Measurements from ENCODE around the gene SLC24A4.

SLC24A4 gene

GRCh38 chr14:92416544-92416943, 93.6 kb downstream of the SLC24A4 start:
- in situ Hi-C loops (cut with MboI; ENCODE audit: low sequenced_read_pairs, unreplicated experiment) = no loop called here
- TF ChIP-seq, protein P1, sequence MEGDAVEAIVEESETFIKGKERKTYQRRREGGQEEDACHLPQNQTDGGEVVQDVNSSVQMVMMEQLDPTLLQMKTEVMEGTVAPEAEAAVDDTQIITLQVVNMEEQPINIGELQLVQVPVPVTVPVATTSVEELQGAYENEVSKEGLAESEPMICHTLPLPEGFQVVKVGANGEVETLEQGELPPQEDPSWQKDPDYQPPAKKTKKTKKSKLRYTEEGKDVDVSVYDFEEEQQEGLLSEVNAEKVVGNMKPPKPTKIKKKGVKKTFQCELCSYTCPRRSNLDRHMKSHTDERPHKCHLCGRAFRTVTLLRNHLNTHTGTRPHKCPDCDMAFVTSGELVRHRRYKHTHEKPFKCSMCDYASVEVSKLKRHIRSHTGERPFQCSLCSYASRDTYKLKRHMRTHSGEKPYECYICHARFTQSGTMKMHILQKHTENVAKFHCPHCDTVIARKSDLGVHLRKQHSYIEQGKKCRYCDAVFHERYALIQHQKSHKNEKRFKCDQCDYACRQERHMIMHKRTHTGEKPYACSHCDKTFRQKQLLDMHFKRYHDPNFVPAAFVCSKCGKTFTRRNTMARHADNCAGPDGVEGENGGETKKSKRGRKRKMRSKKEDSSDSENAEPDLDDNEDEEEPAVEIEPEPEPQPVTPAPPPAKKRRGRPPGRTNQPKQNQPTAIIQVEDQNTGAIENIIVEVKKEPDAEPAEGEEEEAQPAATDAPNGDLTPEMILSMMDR (IDR thresholded peaks at IDR 0.05; ENCODE audit: borderline replicate concordance, control extremely low read depth, extremely low read depth, insufficient read depth, missing control alignments) = no peak
- no peak for DNase-seq (ENCODE audit: low spot score)

DNA sequence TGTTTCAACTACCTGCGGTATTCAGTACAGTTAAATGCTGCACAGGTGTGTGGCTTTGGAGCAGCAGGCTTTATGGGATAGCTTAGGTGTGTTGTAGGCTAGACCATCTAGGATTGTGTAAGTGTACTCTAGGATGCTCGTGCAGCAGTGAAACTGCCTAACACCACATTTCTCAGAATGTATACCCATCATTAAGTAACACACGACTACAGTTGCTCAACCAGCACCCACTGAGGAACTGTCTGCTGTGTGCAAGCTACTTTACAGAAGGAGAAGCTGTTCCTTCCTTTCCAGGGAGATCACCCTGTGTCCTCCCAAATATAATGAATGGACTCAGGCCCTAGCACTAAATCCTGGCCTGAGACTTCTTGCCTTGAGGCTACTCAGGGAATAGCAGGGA, 94.8 kb downstream of the SLC24A4 start:
- DNase-seq (ENCODE audit: low spot score) = no peak
- in situ Hi-C loops (cut with MboI; ENCODE audit: low sequenced_read_pairs, unreplicated experiment) = no loop called here
- TF ChIP-seq, protein P1 (IDR thresholded peaks at IDR 0.05; ENCODE audit: borderline replicate concordance, control extremely low read depth, extremely low read depth, insufficient read depth, missing control alignments) = no peak

GRCh38 chr14:92421751-92422150, 98.8 kb downstream of the SLC24A4 start:
- TF ChIP-seq, protein P1 (IDR thresholded peaks at IDR 0.05; ENCODE audit: borderline replicate concordance, control extremely low read depth, extremely low read depth, insufficient read depth, missing control alignments) = no peak
- no peak for DNase-seq (ENCODE audit: low spot score)
- in situ Hi-C loops (cut with MboI; ENCODE audit: low sequenced_read_pairs, unreplicated experiment) = no loop called here

- no peak for DNase-seq (ENCODE audit: low spot score)
- in situ Hi-C loops (cut with MboI; ENCODE audit: low sequenced_read_pairs, unreplicated experiment) = no loop called here
- TF ChIP-seq, protein P1 (IDR thresholded peaks at IDR 0.05; ENCODE audit: borderline replicate concordance, control extremely low read depth, extremely low read depth, insufficient read depth, missing control alignments) = no peak
Measured at GRCh38 chr14:92425101-92425500, 102.1 kb downstream of the SLC24A4 start.

- TF ChIP-seq, protein P1 (IDR thresholded peaks at IDR 0.05; ENCODE audit: borderline replicate concordance, control extremely low read depth, extremely low read depth, insufficient read depth, missing control alignments) = no peak
- no peak for DNase-seq (ENCODE audit: low spot score)
- in situ Hi-C loops (cut with MboI; ENCODE audit: low sequenced_read_pairs, unreplicated experiment) = no loop called here
Measured at GRCh38 chr14:92426237-92426636, 103.3 kb downstream of the SLC24A4 start.

GRCh38 chr14:92427096-92427495, 104.1 kb downstream of the SLC24A4 start:
- TF ChIP-seq, protein P1 (IDR thresholded peaks at IDR 0.05; ENCODE audit: borderline replicate concordance, control extremely low read depth, extremely low read depth, insufficient read depth, missing control alignments) = no peak
- in situ Hi-C loops (cut with MboI; ENCODE audit: low sequenced_read_pairs, unreplicated experiment) = no loop called here
- DNase-seq (ENCODE audit: low spot score) = no peak

- DNase-seq (ENCODE audit: low spot score) = no peak
- in situ Hi-C loops (cut with MboI; ENCODE audit: low sequenced_read_pairs, unreplicated experiment) = no loop called here
- TF ChIP-seq, protein P1 (IDR thresholded peaks at IDR 0.05; ENCODE audit: borderline replicate concordance, control extremely low read depth, extremely low read depth, insufficient read depth, missing control alignments) = no peak
Measured at GRCh38 chr14:92430686-92431085, 107.7 kb downstream of the SLC24A4 start.

Data from GM13976 (cell line).